Measurements from ENCODE around the gene IKZF2.

DNA sequence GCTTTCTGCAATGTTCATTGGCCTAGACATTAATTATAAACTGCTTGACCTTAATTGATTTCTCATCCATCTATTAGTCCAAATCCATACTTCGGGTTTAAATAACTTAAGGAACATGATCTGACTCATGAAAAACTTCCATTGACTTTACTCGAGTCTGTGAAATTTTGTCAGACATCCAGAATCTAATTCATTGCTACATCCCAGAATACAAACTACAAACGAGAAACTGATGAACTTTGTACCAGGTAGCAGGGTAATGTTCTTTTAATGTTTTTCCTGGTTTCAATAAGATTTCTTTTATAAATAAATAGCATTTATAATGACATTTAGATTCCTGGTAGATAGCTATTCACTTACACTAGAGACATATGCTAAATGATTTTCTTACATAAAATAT, 36.0 kb upstream of the IKZF2 start:
- TF ChIP-seq JUND (IDR thresholded peaks at IDR 0.05; ENCODE audit: borderline replicate concordance, low read depth, low read length) = no peak
- no peak for TF ChIP-seq JUND (tag; IDR thresholded peaks at IDR 0.05; ENCODE audit: borderline replicate concordance, low read depth, low read length)
- no peak for TF ChIP-seq ZNF347 (CRISPR knock-in tag; IDR thresholded peaks at IDR 0.05; ENCODE audit: low read depth)
- no peak for TF ChIP-seq TSHZ1 (CRISPR knock-in tag; IDR thresholded peaks at IDR 0.05)
- TF ChIP-seq CBX2 (IDR thresholded peaks at IDR 0.05; ENCODE audit: insufficient read depth, low read length, poor library complexity, severe bottlenecking) = no peak
- TF ChIP-seq POLR2A (conservative IDR thresholded peaks at IDR 0.05) = no peak
- no peak for TF ChIP-seq RBBP5 (IDR thresholded peaks at IDR 0.05; ENCODE audit: borderline replicate concordance, insufficient read depth, low read length, poor library complexity, severe bottlenecking)
- TF ChIP-seq PML (IDR thresholded peaks at IDR 0.05; ENCODE audit: low read length) = no peak
- no peak for TF ChIP-seq ZNF24 (IDR thresholded peaks at IDR 0.05)
- no peak for TF ChIP-seq XRCC4 (IDR thresholded peaks at IDR 0.05; ENCODE audit: extremely low read depth, insufficient read depth, insufficient read length)
- TF ChIP-seq, protein P1, sequence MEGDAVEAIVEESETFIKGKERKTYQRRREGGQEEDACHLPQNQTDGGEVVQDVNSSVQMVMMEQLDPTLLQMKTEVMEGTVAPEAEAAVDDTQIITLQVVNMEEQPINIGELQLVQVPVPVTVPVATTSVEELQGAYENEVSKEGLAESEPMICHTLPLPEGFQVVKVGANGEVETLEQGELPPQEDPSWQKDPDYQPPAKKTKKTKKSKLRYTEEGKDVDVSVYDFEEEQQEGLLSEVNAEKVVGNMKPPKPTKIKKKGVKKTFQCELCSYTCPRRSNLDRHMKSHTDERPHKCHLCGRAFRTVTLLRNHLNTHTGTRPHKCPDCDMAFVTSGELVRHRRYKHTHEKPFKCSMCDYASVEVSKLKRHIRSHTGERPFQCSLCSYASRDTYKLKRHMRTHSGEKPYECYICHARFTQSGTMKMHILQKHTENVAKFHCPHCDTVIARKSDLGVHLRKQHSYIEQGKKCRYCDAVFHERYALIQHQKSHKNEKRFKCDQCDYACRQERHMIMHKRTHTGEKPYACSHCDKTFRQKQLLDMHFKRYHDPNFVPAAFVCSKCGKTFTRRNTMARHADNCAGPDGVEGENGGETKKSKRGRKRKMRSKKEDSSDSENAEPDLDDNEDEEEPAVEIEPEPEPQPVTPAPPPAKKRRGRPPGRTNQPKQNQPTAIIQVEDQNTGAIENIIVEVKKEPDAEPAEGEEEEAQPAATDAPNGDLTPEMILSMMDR (IDR thresholded peaks at IDR 0.05 in 2 of 3, conservative IDR thresholded peaks at IDR 0.05 in 1 of 3; ENCODE audit: insufficient read depth in 2 of 3, low read depth in 1 of 3, low read length in 3 of 3) = no peak
- no peak for TF ChIP-seq ZKSCAN8 (CRISPR knock-in tag; IDR thresholded peaks at IDR 0.05)
- no peak for TF ChIP-seq ZNF639 (CRISPR knock-in tag; conservative IDR thresholded peaks at IDR 0.05 in 1 of 2, IDR thresholded peaks at IDR 0.05 in 1 of 2)
- TF ChIP-seq MXI1 (IDR thresholded peaks at IDR 0.05; ENCODE audit: low read depth, low read length) = no peak
- no peak for TF ChIP-seq GATAD2B (IDR thresholded peaks at IDR 0.05; ENCODE audit: borderline replicate concordance)
